ENCODE data around the gene NDUFV2. TPM values are rescaled to one million over a fixed set of nuclear protein-coding genes. Genes with fewer than 3 reads are reported as not detected.

NDUFV2 gene
- total and polyA plus RNA-seq, 2 of the 13 experiments (the other 11 are each of a cell fraction or from before 2014, with no cell fraction given) = 216 to 299 TPM

DNA sequence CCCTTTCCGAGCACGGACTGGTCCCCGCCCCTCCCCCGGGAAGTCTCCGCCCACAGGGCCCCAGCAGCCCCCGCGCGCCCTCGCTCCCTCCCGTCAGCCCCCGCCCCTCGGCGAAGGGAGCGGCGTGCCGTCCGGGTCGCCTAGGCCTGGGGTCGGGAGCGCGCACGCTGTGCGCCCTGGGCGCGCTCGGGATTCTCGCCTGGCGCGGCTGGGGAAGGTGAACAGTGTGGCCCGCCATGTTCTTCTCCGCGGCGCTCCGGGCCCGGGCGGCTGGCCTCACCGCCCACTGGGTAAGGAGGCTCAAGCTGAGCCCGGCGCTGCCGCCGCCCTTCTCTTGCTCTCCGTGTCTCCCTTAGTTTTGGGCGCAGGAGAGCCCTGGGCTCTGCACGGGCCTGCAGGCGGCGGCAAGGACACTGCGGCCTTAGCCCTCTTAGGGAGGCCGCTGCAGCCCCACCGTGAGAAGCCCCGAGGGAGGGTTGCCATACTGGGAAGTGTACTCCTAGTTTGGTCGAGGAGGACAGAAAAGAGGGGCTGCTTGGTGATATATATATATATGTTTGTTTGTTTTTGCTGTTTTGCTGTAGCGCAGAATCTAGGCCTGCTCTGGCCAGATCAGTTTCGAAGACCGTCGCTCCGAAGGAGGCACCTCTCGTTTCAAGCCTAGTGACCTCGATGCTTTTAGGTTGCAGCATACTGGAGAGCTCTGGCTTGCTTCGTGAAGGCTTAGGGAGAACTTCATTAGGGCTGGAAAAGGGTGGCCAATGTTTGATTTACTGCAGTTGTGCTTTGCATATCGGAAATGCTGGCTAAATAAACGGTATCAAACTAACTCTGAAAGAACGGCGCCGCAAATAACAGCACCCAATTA, at the start of gene NDUFV2 (continued):
- no peak for TF ChIP-seq ZNF546 (CRISPR knock-in tag; conservative IDR thresholded peaks at IDR 0.05)
- TF ChIP-seq, protein P1, sequence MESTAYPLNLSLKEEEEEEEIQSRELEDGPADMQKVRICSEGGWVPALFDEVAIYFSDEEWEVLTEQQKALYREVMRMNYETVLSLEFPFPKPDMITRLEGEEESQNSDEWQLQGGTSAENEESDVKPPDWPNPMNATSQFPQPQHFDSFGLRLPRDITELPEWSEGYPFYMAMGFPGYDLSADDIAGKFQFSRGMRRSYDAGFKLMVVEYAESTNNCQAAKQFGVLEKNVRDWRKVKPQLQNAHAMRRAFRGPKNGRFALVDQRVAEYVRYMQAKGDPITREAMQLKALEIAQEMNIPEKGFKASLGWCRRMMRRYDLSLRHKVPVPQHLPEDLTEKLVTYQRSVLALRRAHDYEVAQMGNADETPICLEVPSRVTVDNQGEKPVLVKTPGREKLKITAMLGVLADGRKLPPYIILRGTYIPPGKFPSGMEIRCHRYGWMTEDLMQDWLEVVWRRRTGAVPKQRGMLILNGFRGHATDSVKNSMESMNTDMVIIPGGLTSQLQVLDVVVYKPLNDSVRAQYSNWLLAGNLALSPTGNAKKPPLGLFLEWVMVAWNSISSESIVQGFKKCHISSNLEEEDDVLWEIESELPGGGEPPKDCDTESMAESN (CRISPR knock-in tag; conservative IDR thresholded peaks at IDR 0.05) = no peak; the same call in 1 of the 2 replicates
- no peak for TF ChIP-seq ZNF382 (CRISPR knock-in tag; IDR thresholded peaks at IDR 0.05; ENCODE audit: borderline replicate concordance)
- peak; percentile 69 to 77 for TF ChIP-seq POLR2A (IDR thresholded peaks at IDR 0.05; ENCODE audit: insufficient read depth in 1 of 2, low read depth in 2 of 2, low read length in 2 of 2)
- TF ChIP-seq, protein P2, sequence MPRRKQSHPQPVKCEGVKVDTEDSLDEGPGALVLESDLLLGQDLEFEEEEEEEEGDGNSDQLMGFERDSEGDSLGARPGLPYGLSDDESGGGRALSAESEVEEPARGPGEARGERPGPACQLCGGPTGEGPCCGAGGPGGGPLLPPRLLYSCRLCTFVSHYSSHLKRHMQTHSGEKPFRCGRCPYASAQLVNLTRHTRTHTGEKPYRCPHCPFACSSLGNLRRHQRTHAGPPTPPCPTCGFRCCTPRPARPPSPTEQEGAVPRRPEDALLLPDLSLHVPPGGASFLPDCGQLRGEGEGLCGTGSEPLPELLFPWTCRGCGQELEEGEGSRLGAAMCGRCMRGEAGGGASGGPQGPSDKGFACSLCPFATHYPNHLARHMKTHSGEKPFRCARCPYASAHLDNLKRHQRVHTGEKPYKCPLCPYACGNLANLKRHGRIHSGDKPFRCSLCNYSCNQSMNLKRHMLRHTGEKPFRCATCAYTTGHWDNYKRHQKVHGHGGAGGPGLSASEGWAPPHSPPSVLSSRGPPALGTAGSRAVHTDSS (CRISPR knock-in tag; conservative IDR thresholded peaks at IDR 0.05) = no peak
- no peak for TF ChIP-seq RBM22 (optimal IDR thresholded peaks at IDR 0.05; ENCODE audit: low read length)
- TF ChIP-seq KMT2A (CRISPR knock-in tag; IDR thresholded peaks at IDR 0.05) = no peak
- peak; percentile 76 for TF ChIP-seq ZNF563 (CRISPR knock-in tag; IDR thresholded peaks at IDR 0.05)
- peak; percentile 30; the same call in 1 of the 2 replicates for TF ChIP-seq ZNF558 (CRISPR knock-in tag; IDR thresholded peaks at IDR 0.05; ENCODE audit: borderline replicate concordance)
- TF ChIP-seq ZNF367 (CRISPR knock-in tag; IDR thresholded peaks at IDR 0.05; ENCODE audit: borderline replicate concordance) = no peak; the same call in 1 of the 2 replicates
- TF ChIP-seq SIX1 (CRISPR knock-in tag; IDR thresholded peaks at IDR 0.05; ENCODE audit: borderline replicate concordance) = no peak
- TF ChIP-seq ZFP1 (CRISPR knock-in tag; IDR thresholded peaks at IDR 0.05) = no peak
- no peak for TF ChIP-seq NR3C1 (CRISPR knock-in tag; IDR thresholded peaks at IDR 0.05)
- no peak for TF ChIP-seq NR2F2 (IDR thresholded peaks at IDR 0.05; ENCODE audit: borderline replicate concordance, low read depth)
- TF ChIP-seq ZZZ3 (CRISPR knock-in tag; IDR thresholded peaks at IDR 0.05; ENCODE audit: borderline replicate concordance) = no peak
- TF ChIP-seq FOSL2 (CRISPR knock-in tag; IDR thresholded peaks at IDR 0.05) = peak; percentile 22; the same call in 1 of the 2 replicates
- no peak for TF ChIP-seq ZNF234 (CRISPR knock-in tag; conservative IDR thresholded peaks at IDR 0.05)
- no peak for TF ChIP-seq TP53 (CRISPR knock-in tag; conservative IDR thresholded peaks at IDR 0.05)
- no peak for TF ChIP-seq ZNF776 (CRISPR knock-in tag; IDR thresholded peaks at IDR 0.05)
- 0 out of 2 replicates have a peak, but pooled peaks have one; percentile 56 for TF ChIP-seq ZC3H13 (CRISPR knock-in tag; IDR thresholded peaks at IDR 0.05)
- 0 out of 2 replicates have a peak, but pooled peaks have one; percentile 18 for TF ChIP-seq PRMT3 (CRISPR knock-in tag; IDR thresholded peaks at IDR 0.05; ENCODE audit: borderline replicate concordance, low read depth)
- no peak for TF ChIP-seq PPARG (CRISPR knock-in tag; conservative IDR thresholded peaks at IDR 0.05)
- no peak for TF ChIP-seq ESRRA (CRISPR knock-in tag; IDR thresholded peaks at IDR 0.05; ENCODE audit: low read depth)
- no peak for TF ChIP-seq PCBP2 (optimal IDR thresholded peaks at IDR 0.05; ENCODE audit: low read depth, low read length, poor library complexity, severe bottlenecking)
- peak; percentile 41; the same call in 1 of the 2 replicates for TF ChIP-seq MEF2D (CRISPR knock-in tag; IDR thresholded peaks at IDR 0.05)
- peak; percentile 83 for TF ChIP-seq MED1 (CRISPR knock-in tag; IDR thresholded peaks at IDR 0.05)
- TF ChIP-seq ZNF570 (CRISPR knock-in tag; IDR thresholded peaks at IDR 0.05; ENCODE audit: borderline replicate concordance) = no peak
- TF ChIP-seq ZFAT (CRISPR knock-in tag; conservative IDR thresholded peaks at IDR 0.05) = no peak; the same call in 1 of the 2 replicates
- peak; percentile 55; the same call in 1 of the 2 replicates for TF ChIP-seq KLF6 (CRISPR knock-in tag; IDR thresholded peaks at IDR 0.05)
- TF ChIP-seq KDM2A (CRISPR knock-in tag; IDR thresholded peaks at IDR 0.05; ENCODE audit: borderline replicate concordance, low read depth) = peak; percentile 59; the same call in 1 of the 2 replicates
